GM12878 (cell line): Measurements from ENCODE around the gene ADAMTSL1. TPM values are rescaled to one million over a fixed set of nuclear protein-coding genes. Genes with fewer than 3 reads are reported as not detected.

Source experiments
- ATAC-seq: fragments of 200-7000 bp; cut with Tn5 transposase; 3 replicates; pipeline ENCODE4 v1.9.1; 2020; ENCODE audit warnings: mild to moderate bottlenecking, moderate library complexity
- BruUV-seq: library from RNA; stranded (reverse); fragments of 400-500 nt; replicated peaks from 2 replicates; lab custom pipeline; 2021; lab: Mats Ljungman, UMichigan
- CTCF ChIA-PET: fragments of 300-600 bp; sonication (Branson Sonifier 250); formaldehyde crosslinking; extraction: SDS; loops from one replicate; lab custom pipeline; 2021; ENCODE audit warnings: inconsistent platforms; lab: Yijun Ruan, JAX
- POLR2A ChIA-PET: fragments of 350-600 bp; formaldehyde crosslinking; extraction: SDS; loops from one replicate; lab custom pipeline; 2021; ENCODE audit warnings: inconsistent platforms; lab: Charles Lee
- RAD21 ChIA-PET: fragments of 300-600 bp; sonication (Branson Sonifier 250); formaldehyde crosslinking; loops from one replicate; lab custom pipeline; 2023; ENCODE audit warnings: antibody characterized with exemption; ENCODE audit not compliant: unreplicated experiment; lab: Charles Lee
- SMC1A ChIA-PET: fragments of 300-600 bp; sonication (Branson Sonifier 250); formaldehyde crosslinking; loops from one replicate; lab custom pipeline; 2023; ENCODE audit not compliant: unreplicated experiment, uncharacterized antibody; lab: Charles Lee
- DNase-seq: peaks from one replicate; pipeline ENCODE4 v3.0.0-alpha.2; 2011; ENCODE audit warnings: low read depth, low spot score
- FAIRE-seq: peaks from 3 replicates; lab custom pipeline; 2011; peaks lifted over from hg19 to GRCh38; lab: Jason Lieb, UNC
- H2AFZ ChIP-seq: 2 replicates; pipeline ENCODE4 v1.6.0; 2011; ENCODE audit warnings: low read depth, low read length, control low read depth; ENCODE audit not compliant: control insufficient read depth
- H3K27ac ChIP-seq: 2 replicates; pipeline ENCODE4 v1.5.1; 2011; ENCODE audit warnings: control low read depth; ENCODE audit not compliant: control insufficient read depth, insufficient read depth
- H3K27me3 ChIP-seq, 2 experiments: replicated peaks in 1 of 2; 2 replicates each; pipeline versions ENCODE4 v1.6.0 to v1.6.1; 2011; ENCODE audit warnings: low read length in 1 of 2; ENCODE audit not compliant: control insufficient read depth in 2 of 2, insufficient read depth in 2 of 2
- H3K36me3 ChIP-seq, 2 experiments: 2 replicates each; pipeline ENCODE4 v1.5.1; 2011; ENCODE audit warnings: low read length in 1 of 2; ENCODE audit not compliant: control insufficient read depth in 2 of 2, insufficient read depth in 2 of 2
- H3K4me1 ChIP-seq: 2 replicates; pipeline ENCODE4 v1.6.1; 2011; ENCODE audit warnings: mild to moderate bottlenecking, low read length, moderate library complexity, mixed read lengths; ENCODE audit not compliant: control insufficient read depth, insufficient read depth
- H3K4me2 ChIP-seq: 2 replicates; pipeline ENCODE4 v1.6.0; 2011; ENCODE audit warnings: control low read depth; ENCODE audit not compliant: control insufficient read depth, insufficient read depth
- H3K4me3 ChIP-seq: fragments of 200-600 bp; sonication (generic); 2 replicates; pipeline ENCODE4 v1.5.1; 2016
- H3K79me2 ChIP-seq: 2 replicates; pipeline ENCODE4 v1.6.0; 2011; ENCODE audit warnings: low read length; ENCODE audit not compliant: control insufficient read depth, insufficient read depth
- H3K9ac ChIP-seq: 2 replicates; pipeline ENCODE4 v1.8.0; 2011; ENCODE audit warnings: low read length, control low read depth, mixed read lengths; ENCODE audit not compliant: control insufficient read depth, insufficient read depth
- H3K9me3 ChIP-seq: replicated peaks from 3 replicates; pipeline ENCODE4 v1.5.1; 2011; ENCODE audit warnings: mild to moderate bottlenecking, low read length; ENCODE audit not compliant: control insufficient read depth, insufficient read depth
- H4K20me1 ChIP-seq: 2 replicates; pipeline ENCODE4 v1.6.0; 2011; ENCODE audit not compliant: control insufficient read depth, insufficient read depth
- CHD2 ChIP-seq: IDR thresholded peaks from 2 replicates; pipeline ENCODE4 v1.6.1; 2011; ENCODE audit warnings: low read depth, low read length, improper control_type of control experiment, borderline replicate concordance
- ESRRA ChIP-seq: IDR thresholded peaks from 2 replicates; pipeline ENCODE4 v1.6.1; 2012; ENCODE audit warnings: mild to moderate bottlenecking, low read length, improper control_type of control experiment
- EZH2 ChIP-seq: IDR thresholded peaks from 2 replicates; pipeline ENCODE4 v1.6.1; 2012; ENCODE audit warnings: low read depth, mild to moderate bottlenecking, control low read depth, inconsistent platforms, low read length, borderline replicate concordance; ENCODE audit not compliant: control insufficient read depth
- MLLT1 ChIP-seq: fragments of 450-650 bp; IDR thresholded peaks from 2 replicates; pipeline ENCODE4 v1.6.1; 2016; ENCODE audit warnings: mild to moderate bottlenecking
- NFYA ChIP-seq: IDR thresholded peaks from 2 replicates; pipeline ENCODE4 v1.6.1; 2011; ENCODE audit warnings: low read depth, mild to moderate bottlenecking, low read length, improper control_type of control experiment, borderline replicate concordance
- PRDM15 ChIP-seq: fragments of 450-650 bp; formaldehyde crosslinking; IDR thresholded peaks from 2 replicates; pipeline ENCODE4 v1.4.0; 2020; ENCODE audit warnings: mild to moderate bottlenecking, moderate library complexity
- RELB ChIP-seq: fragments of 450-650 bp; IDR thresholded peaks from 2 replicates; pipeline ENCODE4 v1.6.1; 2017; ENCODE audit warnings: low read depth, mild to moderate bottlenecking, moderate library complexity
- RUNX3 ChIP-seq: IDR thresholded peaks from 2 replicates; pipeline ENCODE4 v1.6.1; 2012; ENCODE audit warnings: low read length, inconsistent platforms
- SREBF1 ChIP-seq: IDR thresholded peaks from 2 replicates; pipeline ENCODE4 v1.6.1; 2012; ENCODE audit warnings: mild to moderate bottlenecking, low read length
- WGBS: methylation state at CpG from one replicate; pipeline ENCODE4 v1.1.6; 2016; ENCODE audit warnings: low lambda C conversion rate; ENCODE audit not compliant: insufficient replicate concordance, insufficient coverage; ENCODE audit errors: missing lambda C conversion rate; 5-methylcytosine and 5-hydroxymethylcytosine counted together
- in situ Hi-C: fragments of 300-500 bp; cut with MboI; formaldehyde crosslinking; loops from 9 replicates; pipeline ENCODE4 v1.14.3; 2018; ENCODE audit warnings: mixed read lengths
- intact Hi-C: fragments of 100-400 bp; cut with micrococcal nuclease; formaldehyde crosslinking; loops from one replicate; pipeline ENCODE4 v1.14.2; 2022; ENCODE audit not compliant: unreplicated experiment
- polyA plus RNA-seq, 11 experiments: library from polyadenylated mRNA; depleted of rRNA in 4 of 11; unstranded in 6 of 11; stranded (reverse) in 5 of 11; fragments of >200 nt; fragmentation: Nextera tagmentation in 4 of 11; fragmentation: Illumina TruSeq in 1 of 11; extraction: Ambion mirVana in 4 of 11; extraction: Trizol in 1 of 11; gene quantifications; 1 replicate in 1 of 11; 2 replicates in 10 of 11; pipeline versions ENCODE4 v1.2.1 to v1.2.3, GENCODE V29; 2011 to 2016; ENCODE audit warnings: inconsistent platforms in 2 of 11, missing spikeins in 2 of 11, low read depth in 1 of 11
- total RNA-seq, 4 experiments: library from RNA; depleted of rRNA in 3 of 4; stranded (reverse); fragments of >200 nt in 3 of 4; fragmentation: Illumina TruSeq in 1 of 4; extraction: Trizol in 1 of 4; gene quantifications; 2 replicates each; pipeline versions ENCODE4 v1.2.1 to v1.2.3, GENCODE V29; 2013 to 2021

Gene ADAMTSL1
- total and polyA plus RNA-seq, 10 of the 15 experiments (the other 5 are each of a cell fraction or from before 2014, with no cell fraction given) = 0.01 to 0.10 (median 0.07) TPM; not detected in 6

- CTCF ChIA-PET = no interaction called here
- BruUV-seq = no TSS peak
- H3K9me3 ChIP-seq = no peaks in the 10 kb centered on the region; the same call in 2 of the 3 replicates
- H3K27me3 ChIP-seq = no peaks in the 10 kb centered on the region
- SMC1A ChIA-PET = interaction anchor here (0.7 kb wide), 1 partner anchor 9 kb away, joined by 3 read pairs; no protein-coding TSS in a partner anchor
- intact Hi-C loops (no loop called here), in situ Hi-C loops (no loop called here)
- H3K4me2 ChIP-seq = no peak overlapping the region
- no peak for TF ChIP-seq RELB
- TF ChIP-seq RUNX3 = no peak
- no peak for TF ChIP-seq SREBF1
- TF ChIP-seq PRDM15 = no peak
- TF ChIP-seq NFYA = no peak
- no peak for TF ChIP-seq ESRRA
- no peak for TF ChIP-seq CHD2
- TF ChIP-seq MLLT1 = no peak
- TF ChIP-seq EZH2 = no peak
- DNase-seq (no peak), ATAC-seq (no peak), FAIRE-seq (no peak)
- RAD21 ChIA-PET = no interaction called here
- no peaks in the 10 kb centered on the region for H3K4me1 ChIP-seq
- no peak overlapping the region for H3K27ac ChIP-seq
- H3K36me3 ChIP-seq = no peaks in the 10 kb centered on the region
- no peaks in the 10 kb centered on the region for H3K79me2 ChIP-seq
- WGBS = 18% methylated on average over 2 of the region's 2 CpGs
- H3K9ac ChIP-seq = no peak overlapping the region
- no peaks in the 10 kb centered on the region for H4K20me1 ChIP-seq
- POLR2A ChIA-PET = interaction anchor here (0.6 kb wide), 1 partner anchor 1540 kb away, joined by 3 read pairs; no protein-coding TSS in a partner anchor
- H2AFZ ChIP-seq = no peak overlapping the region
- H3K4me3 ChIP-seq = no peak overlapping the region
Measured at GRCh38 chr9:18591261-18591660, 117.3 kb downstream of the ADAMTSL1 start.
